Amniotic epithelial cell (primary cell): ENCODE results near the gene FANCI.

Source experiments
- DNase-seq: peaks from one replicate; pipeline ENCODE4 v3.0.0-alpha.2; 2010; ENCODE audit warnings: low read depth

The FANCI gene

DNA sequence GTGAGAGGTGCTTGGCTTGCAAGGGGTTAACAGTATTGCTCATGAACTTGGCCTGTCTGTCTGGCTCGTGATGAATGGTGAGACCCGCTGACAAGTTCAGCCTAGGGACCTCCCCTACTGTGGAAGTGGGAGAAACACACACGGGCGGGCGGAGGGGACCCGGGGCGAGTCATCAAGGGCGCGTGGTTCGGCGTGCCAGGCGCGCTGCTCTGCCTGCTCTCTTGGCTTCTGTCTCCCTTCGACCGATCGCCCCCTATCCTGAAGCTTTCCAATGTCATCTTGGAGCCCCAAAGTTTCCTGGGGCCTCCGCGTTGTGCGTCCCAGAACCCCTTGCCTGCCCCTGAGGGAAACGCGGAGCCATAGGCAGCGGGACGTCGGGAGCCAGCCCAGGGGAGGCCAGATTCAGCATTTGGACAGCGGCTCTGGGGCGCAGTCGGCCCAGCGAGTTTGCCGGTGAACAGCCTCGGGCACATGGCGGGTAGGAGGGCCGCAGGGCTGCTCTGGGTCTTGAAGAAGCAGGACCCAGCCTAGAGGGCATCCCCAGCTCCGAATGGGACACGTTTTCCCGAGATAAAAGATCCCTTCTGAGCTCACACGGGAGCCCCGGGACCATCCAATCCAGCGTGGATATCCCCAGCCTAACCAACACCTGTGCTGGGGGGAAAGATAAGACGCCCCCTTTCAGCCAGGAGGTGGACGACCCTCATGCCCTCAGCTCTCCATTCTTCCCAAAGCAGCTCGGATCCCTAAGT is 117.8 kb downstream of the FANCI start:
- DNase-seq: peak; percentile 49

DNA sequence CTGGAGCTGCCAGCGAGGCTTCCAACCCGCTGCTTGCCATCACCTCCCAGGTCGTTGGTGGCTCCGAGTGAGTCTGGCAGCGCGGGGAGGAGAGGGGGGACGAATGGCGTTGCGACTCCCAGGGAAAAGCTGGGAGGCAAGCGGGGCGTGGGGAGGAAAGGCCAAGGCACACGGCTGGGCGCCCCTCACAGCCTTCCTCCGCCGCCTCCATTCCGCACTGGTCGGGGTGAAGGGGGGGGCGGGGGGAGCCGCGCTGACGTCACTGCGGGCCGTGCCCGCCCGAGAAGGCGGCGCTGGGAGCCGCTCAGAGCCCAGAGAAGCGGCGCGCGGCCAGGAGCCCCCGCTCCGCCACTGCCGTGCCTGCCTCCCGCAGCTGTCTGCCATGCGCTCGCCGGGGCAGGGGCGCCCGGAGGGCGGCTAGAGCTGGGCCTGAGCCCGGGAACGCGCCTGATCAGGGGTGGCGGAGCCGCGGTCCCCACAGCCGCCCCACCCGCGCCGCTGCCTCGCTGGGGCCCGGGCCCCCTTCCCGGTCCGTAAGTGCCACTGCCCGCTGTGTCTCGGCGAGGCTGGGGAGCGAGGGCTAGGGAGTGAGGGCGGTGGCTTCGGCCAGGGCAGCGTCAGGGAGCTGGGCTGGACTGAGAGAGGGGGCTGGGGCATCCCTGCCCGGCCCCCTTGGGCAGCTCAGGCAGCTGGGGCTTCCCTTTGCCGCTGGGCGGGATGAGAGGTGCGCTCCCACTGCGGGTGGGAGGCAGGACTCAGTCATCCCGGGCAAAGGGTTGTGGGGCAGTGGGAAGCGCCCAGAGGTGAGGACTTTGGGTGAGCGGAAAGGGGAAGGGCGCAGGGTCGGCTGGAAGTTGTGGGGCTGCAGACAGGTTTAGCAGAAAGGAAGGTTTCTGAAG is 118.7 kb downstream of the FANCI start:
- DNase-seq: no peak

GRCh38 chr15:89363133-89363532 is 119.4 kb downstream of the FANCI start:
- no peak for DNase-seq

- DNase-seq: no peak
These were observed 120.0 kb downstream of the FANCI start for GRCh38 chr15:89363770-89364169.

GRCh38 chr15:89364341-89364740 is 120.6 kb downstream of the FANCI start:
- DNase-seq: no peak

- no peak for DNase-seq
These were observed 121.1 kb downstream of the FANCI start for GRCh38 chr15:89364741-89365450.

- DNase-seq: no peak
These were observed 121.8 kb downstream of the FANCI start for GRCh38 chr15:89365462-89366065.
